Naive thymus-derived CD4-positive, alpha-beta T cell (primary cell): ENCODE measurements around the gene ASCC3. TPM values are rescaled to one million over a fixed set of nuclear protein-coding genes. Genes with fewer than 3 reads are reported as not detected.

Experiments
- ATAC-seq: fragments of 150-1000 bp; cut with Tn5 transposase; 2 replicates; pipeline ENCODE4 v1.10.0; 2021; ENCODE audit warnings: mild to moderate bottlenecking, moderate library complexity
- CTCF ChIA-PET: fragments of 350-600 bp; sonication (Branson Sonifier 250); formaldehyde crosslinking; loops from one replicate; lab custom pipeline; 2021; ENCODE audit warnings: antibody characterized with exemption; lab: Charles Lee
- POLR2A ChIA-PET: fragments of 350-600 bp; sonication (Branson Sonifier 250); formaldehyde crosslinking; loops from one replicate; lab custom pipeline; 2021; ENCODE audit warnings: antibody characterized with exemption, inconsistent platforms; lab: Charles Lee
- DNase-seq, 9 donors: peaks; one replicate each; pipeline versions ENCODE4 v3.0.0 to v3.0.0-alpha.2; 2020 to 2022; ENCODE audit warnings: mixed read lengths in 1 of 9
- H3K27ac ChIP-seq: one replicate; pipeline ENCODE4 v1.7.0; 2013; ENCODE audit warnings: mild to moderate bottlenecking, low read depth, low read length, moderate library complexity
- H3K27me3 ChIP-seq, 2 donors: one replicate each; pipeline ENCODE4 v1.7.0; 2013; ENCODE audit warnings: low read length in 2 of 2, mild to moderate bottlenecking in 2 of 2, moderate library complexity in 2 of 2; ENCODE audit not compliant: control insufficient read depth in 2 of 2, insufficient read depth in 2 of 2
- H3K36me3 ChIP-seq, 3 experiments: 1 replicate in 2 of 3; 2 replicates in 1 of 3; pipeline ENCODE4 v1.7.0; 2013; ENCODE audit warnings: low read length in 3 of 3, mild to moderate bottlenecking in 3 of 3, moderate library complexity in 1 of 3; ENCODE audit not compliant: insufficient read depth in 3 of 3, control insufficient read depth in 2 of 3
- H3K4me1 ChIP-seq, 2 donors: one replicate each; pipeline ENCODE4 v1.7.0; 2013; ENCODE audit warnings: low read length in 2 of 2, mild to moderate bottlenecking in 2 of 2, moderate library complexity in 1 of 2; ENCODE audit not compliant: control insufficient read depth in 2 of 2, insufficient read depth in 2 of 2
- H3K4me3 ChIP-seq: 2 replicates; pipeline ENCODE4 v1.7.0; 2013; ENCODE audit warnings: mild to moderate bottlenecking, low read length
- H3K9me3 ChIP-seq, 3 experiments: 1 replicate in 2 of 3; 2 replicates in 1 of 3; pipeline ENCODE4 v1.7.0; 2013; ENCODE audit warnings: low read length in 3 of 3; ENCODE audit not compliant: control insufficient read depth in 2 of 3
- H3K27ac Mint-ChIP-seq, 9 donors: one replicate each; pipeline ENCODE4 v1.8.0; 2020 to 2022; ENCODE audit warnings: mixed read lengths in 9 of 9, mild to moderate bottlenecking in 8 of 9, moderate library complexity in 5 of 9, inconsistent platforms in 2 of 9
- H3K27me3 Mint-ChIP-seq, 5 donors: one replicate each; pipeline ENCODE4 v1.8.0; 2021 to 2022; ENCODE audit warnings: mixed read lengths in 5 of 5, mild to moderate bottlenecking in 1 of 5
- H3K36me3 Mint-ChIP-seq, 5 donors: one replicate each; pipeline ENCODE4 v1.8.0; 2020 to 2022; ENCODE audit warnings: mixed read lengths in 5 of 5, mild to moderate bottlenecking in 3 of 5, inconsistent platforms in 1 of 5
- H3K4me1 Mint-ChIP-seq, 7 donors: one replicate each; pipeline ENCODE4 v1.8.0; 2020 to 2022; ENCODE audit warnings: mixed read lengths in 7 of 7, mild to moderate bottlenecking in 3 of 7, inconsistent platforms in 1 of 7
- H3K4me3 Mint-ChIP-seq, 10 donors: one replicate each; pipeline ENCODE4 v1.8.0; 2020 to 2022; ENCODE audit warnings: mild to moderate bottlenecking in 10 of 10, mixed read lengths in 10 of 10, moderate library complexity in 6 of 10, inconsistent platforms in 2 of 10
- H3K9me3 Mint-ChIP-seq, 11 donors: one replicate each; pipeline ENCODE4 v1.8.0; 2020 to 2022; ENCODE audit warnings: mixed read lengths in 11 of 11, mild to moderate bottlenecking in 4 of 11, inconsistent platforms in 1 of 11, moderate library complexity in 1 of 11
- intact Hi-C, 2 donors: fragments of 100-400 bp; cut with micrococcal nuclease; formaldehyde crosslinking; loops; one replicate each; pipeline ENCODE4 v1.15.1; 2023
- polyA plus RNA-seq, 2 donors: library from polyadenylated mRNA; unstranded; fragments of 300-500 nt; fragmentation: Illumina TruSeq; gene quantifications; one replicate each; pipeline ENCODE4 v1.2.3, GENCODE V29; 2021
- total RNA-seq, 6 experiments: library from RNA in 5 of 6; stranded (reverse) in 5 of 6; gene quantifications; 1 replicate in 5 of 6; 2 replicates in 1 of 6; pipeline ENCODE4 v1.2.3 and lab custom pipeline; 2021 to 2026

Gene ASCC3
- total and polyA plus RNA-seq, 7 experiments from 2014 or later = 19.6 to 73.8 (median 41.6) TPM

- no peaks in the 10 kb centered on the region for H3K9me3 ChIP-seq
- no peak overlapping the region for H3K4me3 ChIP-seq
- DNase-seq (no peak), ATAC-seq (no peak)
- no peak overlapping the region for H3K27ac ChIP-seq
- Mint-ChIP-seq H3K36me3 (peaks cover 0 to 5% (median 0%) of the 10 kb centered on the region in 5 donors), H3K27ac (no peak overlapping the region), H3K4me1 (no peaks in the 10 kb centered on the region), H3K4me3 (no peak overlapping the region), H3K9me3 (peaks cover 0 to 12% (median 0%) of the 10 kb centered on the region in 11 donors), H3K27me3 (no peaks in the 10 kb centered on the region)
- no peaks in the 10 kb centered on the region for H3K36me3 ChIP-seq
- intact Hi-C loops = no loop called here
- POLR2A ChIA-PET = no interaction called here
- H3K27me3 ChIP-seq = no peaks in the 10 kb centered on the region
- CTCF ChIA-PET = no interaction called here
- H3K4me1 ChIP-seq = no peaks in the 10 kb centered on the region
Measured at GRCh38 chr6:100901582-100901981, 20.5 kb upstream of the ASCC3 start.

GRCh38 chr6:100899202-100899601 is 18.1 kb upstream of the ASCC3 start:
- Mint-ChIP-seq H3K27me3 (no peaks in the 10 kb centered on the region), H3K36me3 (peaks cover 0 to 5% (median 0%) of the 10 kb centered on the region in 5 donors), H3K4me3 (no peak overlapping the region), H3K9me3 (peaks cover 0 to 17% (median 0%) of the 10 kb centered on the region in 11 donors), H3K27ac (no peak overlapping the region), H3K4me1 (no peaks in the 10 kb centered on the region)
- Histone ChIP-seq H3K27ac (no peak overlapping the region), H3K27me3 (no peaks in the 10 kb centered on the region), H3K4me3 (no peak overlapping the region), H3K36me3 (no peaks in the 10 kb centered on the region), H3K9me3 (no peaks in the 10 kb centered on the region), H3K4me1 (no peaks in the 10 kb centered on the region)
- intact Hi-C loops = no loop called here
- ATAC-seq (no peak), DNase-seq (no peak)
- CTCF ChIA-PET = no interaction called here
- POLR2A ChIA-PET = no interaction called here

- Mint-ChIP-seq H3K4me3 (no peak overlapping the region), H3K27me3 (no peaks in the 10 kb centered on the region), H3K36me3 (peaks cover 0 to 5% (median 0%) of the 10 kb centered on the region in 5 donors), H3K4me1 (no peaks in the 10 kb centered on the region), H3K9me3 (peaks cover 0 to 17% (median 0%) of the 10 kb centered on the region in 11 donors), H3K27ac (no peak overlapping the region)
- Histone ChIP-seq H3K9me3 (no peaks in the 10 kb centered on the region), H3K4me3 (no peak overlapping the region), H3K36me3 (no peaks in the 10 kb centered on the region), H3K4me1 (no peaks in the 10 kb centered on the region), H3K27me3 (no peaks in the 10 kb centered on the region), H3K27ac (no peak overlapping the region)
- DNase-seq (no peak), ATAC-seq (no peak)
- intact Hi-C loops = no loop called here
- POLR2A ChIA-PET = no interaction called here
- CTCF ChIA-PET = no interaction called here
Measured at GRCh38 chr6:100897671-100898070, 16.5 kb upstream of the ASCC3 start.

GRCh38 chr6:100893743-100894142 is 12.6 kb upstream of the ASCC3 start:
- peaks cover 0 to 1% (median 0%) of the 10 kb centered on the region in 5 donors for H3K36me3 Mint-ChIP-seq
- H3K9me3 Mint-ChIP-seq = peaks cover 0 to 13% (median 0%) of the 10 kb centered on the region in 11 donors
- ATAC-seq = no peak
- Histone ChIP-seq H3K4me3 (no peak overlapping the region), H3K27ac (no peak overlapping the region), H3K27me3 (no peaks in the 10 kb centered on the region), H3K36me3 (no peaks in the 10 kb centered on the region), H3K4me1 (no peaks in the 10 kb centered on the region), H3K9me3 (no peaks in the 10 kb centered on the region)
- H3K4me1 Mint-ChIP-seq = no peaks in the 10 kb centered on the region
- intact Hi-C loops = no loop called here
- no peak overlapping the region for H3K4me3 Mint-ChIP-seq
- no peak overlapping the region for H3K27ac Mint-ChIP-seq
- ChIA-PET POLR2A (no interaction called here), CTCF (interaction anchor here (0.6 kb wide), 1 partner anchor 28 kb away, joined by 3 read pairs; no protein-coding TSS in a partner anchor)
- DNase-seq = no peak
- peaks cover 0 to 2% (median 0%) of the 10 kb centered on the region in 5 donors for H3K27me3 Mint-ChIP-seq

GRCh38 chr6:100892693-100893092 is 11.6 kb upstream of the ASCC3 start:
- no peaks in the 10 kb centered on the region for H3K4me1 ChIP-seq
- H3K36me3 Mint-ChIP-seq = no peaks in the 10 kb centered on the region
- intact Hi-C loops = no loop called here

GRCh38 chr6:100892116-100892515 is 11.0 kb upstream of the ASCC3 start:
- Mint-ChIP-seq H3K36me3 (no peaks in the 10 kb centered on the region), H3K4me1 (no peaks in the 10 kb centered on the region), H3K4me3 (no peak overlapping the region), H3K27me3 (peaks cover 0 to 2% (median 0%) of the 10 kb centered on the region in 5 donors), H3K27ac (no peak overlapping the region), H3K9me3 (peaks cover 0 to 4% (median 0%) of the 10 kb centered on the region in 11 donors)
- no peak for ATAC-seq
- ChIA-PET CTCF (interaction anchor here (0.6 kb wide), 1 partner anchor 389 kb away, joined by 3 read pairs; no protein-coding TSS in a partner anchor), POLR2A (interaction anchor here (0.6 kb wide), 1 partner anchor 12 kb away, joined by 3 read pairs; no protein-coding TSS in a partner anchor)
- Histone ChIP-seq H3K4me3 (no peak overlapping the region), H3K27ac (no peak overlapping the region), H3K9me3 (no peaks in the 10 kb centered on the region), H3K36me3 (no peaks in the 10 kb centered on the region), H3K4me1 (no peaks in the 10 kb centered on the region), H3K27me3 (peaks cover 0 to 4% of the 10 kb centered on the region in 2 donors)
- intact Hi-C loops = no loop called here
- no peak for DNase-seq

More at GRCh38 chr6:100892693-100893092, 11.6 kb upstream of the ASCC3 start:
- POLR2A ChIA-PET = interaction anchor here (0.6 kb wide), 1 partner anchor 12 kb away, joined by 3 read pairs; no protein-coding TSS in a partner anchor
- ATAC-seq = no peak
- no peaks in the 10 kb centered on the region for H3K9me3 ChIP-seq
- peaks cover 0 to 4% of the 10 kb centered on the region in 2 donors for H3K27me3 ChIP-seq
- Mint-ChIP-seq H3K4me1 (no peaks in the 10 kb centered on the region), H3K27me3 (peaks cover 0 to 2% (median 0%) of the 10 kb centered on the region in 5 donors), H3K27ac (no peak overlapping the region), H3K4me3 (no peak overlapping the region), H3K9me3 (peaks cover 0 to 6% (median 0%) of the 10 kb centered on the region in 11 donors)
- H3K27ac ChIP-seq = no peak overlapping the region
- CTCF ChIA-PET = no interaction called here
- DNase-seq = no peak
- no peaks in the 10 kb centered on the region for H3K36me3 ChIP-seq
- no peak overlapping the region for H3K4me3 ChIP-seq

GRCh38 chr6:100891079-100891478 is 9.9 kb upstream of the ASCC3 start:
- POLR2A ChIA-PET = no interaction called here
- Mint-ChIP-seq H3K4me3 (no peak overlapping the region), H3K9me3 (peaks cover 0 to 4% (median 0%) of the 10 kb centered on the region in 11 donors), H3K27me3 (peaks cover 0 to 2% (median 0%) of the 10 kb centered on the region in 5 donors), H3K36me3 (no peaks in the 10 kb centered on the region), H3K27ac (no peak overlapping the region), H3K4me1 (no peaks in the 10 kb centered on the region)
- ATAC-seq = no peak
- Histone ChIP-seq H3K9me3 (no peaks in the 10 kb centered on the region), H3K36me3 (no peaks in the 10 kb centered on the region), H3K27me3 (peaks cover 0 to 4% of the 10 kb centered on the region in 2 donors), H3K4me1 (no peaks in the 10 kb centered on the region), H3K27ac (no peak overlapping the region), H3K4me3 (no peak overlapping the region)
- DNase-seq = no peak
- CTCF ChIA-PET = no interaction called here
- intact Hi-C loops = no loop called here
